Epithelial cell of proximal tubule (primary cell): Measurements from ENCODE around the gene NAA60. TPM values are rescaled to one million over a fixed set of nuclear protein-coding genes. Genes with fewer than 3 reads are reported as not detected.
"Not testable (repeated sequence)": the region's sequence is repeated elsewhere in the genome, so short reads cannot be mapped to it uniquely, and the experiment has no call there.

Experiments used
- DNase-seq: peaks from one replicate; pipeline ENCODE4 v3.0.0-alpha.2; 2011; ENCODE audit warnings: low read depth
- H3K4me3 ChIP-seq: 2 replicates; pipeline ENCODE4 v1.5.1; 2011; ENCODE audit warnings: low read depth, mild to moderate bottlenecking, low read length
- total RNA-seq: library from RNA; depleted of rRNA; stranded (reverse); fragments of >200 nt; gene quantifications from 2 replicates; pipeline ENCODE4 v1.2.3, GENCODE V29; 2015
- TF ChIP-seq, protein P1 (sequence below): conservative IDR thresholded peaks from 2 replicates; pipeline ENCODE4 v1.5.1; 2012; ENCODE audit warnings: low read depth, mild to moderate bottlenecking, low read length

NAA60 gene
- total RNA-seq, 1 donor from 2014 or later, result 19.4 TPM

DNA sequence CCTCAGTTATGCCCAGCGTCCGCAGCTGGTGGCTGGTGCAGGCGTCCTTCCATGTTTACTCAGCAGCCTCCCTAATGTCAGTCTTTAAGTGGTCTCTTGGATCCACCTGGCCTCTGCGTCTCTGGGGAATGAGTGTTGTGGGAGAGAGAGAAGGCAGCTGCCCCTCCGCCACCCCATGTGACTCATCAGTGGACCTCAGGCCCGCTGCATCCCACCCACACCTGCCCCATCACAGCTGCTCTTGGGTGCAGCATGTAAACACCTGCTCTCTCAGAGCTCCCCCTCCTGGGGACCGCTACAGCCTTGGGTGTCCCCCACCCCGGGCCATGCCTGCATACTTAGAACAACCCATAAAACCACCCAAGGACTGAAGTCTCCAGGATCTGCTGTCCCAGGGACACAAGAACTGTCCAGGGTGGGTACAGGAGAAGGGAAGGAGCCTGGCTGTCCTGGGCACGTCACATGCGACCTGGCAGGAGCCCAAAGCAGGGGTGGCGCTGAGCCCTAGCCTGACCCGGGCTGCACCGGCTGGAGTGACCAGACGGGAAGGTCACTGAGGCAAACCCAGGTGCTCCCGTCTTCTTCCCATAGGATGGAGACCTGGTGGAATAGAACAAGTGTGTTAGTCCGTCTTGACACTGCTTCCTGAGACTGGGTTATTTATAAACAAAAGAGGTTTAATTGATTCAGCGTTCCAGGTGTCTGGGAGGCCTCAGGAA lies 47.6 kb downstream of the NAA60 start:
- TF ChIP-seq, protein P1, sequence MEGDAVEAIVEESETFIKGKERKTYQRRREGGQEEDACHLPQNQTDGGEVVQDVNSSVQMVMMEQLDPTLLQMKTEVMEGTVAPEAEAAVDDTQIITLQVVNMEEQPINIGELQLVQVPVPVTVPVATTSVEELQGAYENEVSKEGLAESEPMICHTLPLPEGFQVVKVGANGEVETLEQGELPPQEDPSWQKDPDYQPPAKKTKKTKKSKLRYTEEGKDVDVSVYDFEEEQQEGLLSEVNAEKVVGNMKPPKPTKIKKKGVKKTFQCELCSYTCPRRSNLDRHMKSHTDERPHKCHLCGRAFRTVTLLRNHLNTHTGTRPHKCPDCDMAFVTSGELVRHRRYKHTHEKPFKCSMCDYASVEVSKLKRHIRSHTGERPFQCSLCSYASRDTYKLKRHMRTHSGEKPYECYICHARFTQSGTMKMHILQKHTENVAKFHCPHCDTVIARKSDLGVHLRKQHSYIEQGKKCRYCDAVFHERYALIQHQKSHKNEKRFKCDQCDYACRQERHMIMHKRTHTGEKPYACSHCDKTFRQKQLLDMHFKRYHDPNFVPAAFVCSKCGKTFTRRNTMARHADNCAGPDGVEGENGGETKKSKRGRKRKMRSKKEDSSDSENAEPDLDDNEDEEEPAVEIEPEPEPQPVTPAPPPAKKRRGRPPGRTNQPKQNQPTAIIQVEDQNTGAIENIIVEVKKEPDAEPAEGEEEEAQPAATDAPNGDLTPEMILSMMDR, result peak; percentile 19
- H3K4me3 ChIP-seq, result no peak overlapping the region

DNA sequence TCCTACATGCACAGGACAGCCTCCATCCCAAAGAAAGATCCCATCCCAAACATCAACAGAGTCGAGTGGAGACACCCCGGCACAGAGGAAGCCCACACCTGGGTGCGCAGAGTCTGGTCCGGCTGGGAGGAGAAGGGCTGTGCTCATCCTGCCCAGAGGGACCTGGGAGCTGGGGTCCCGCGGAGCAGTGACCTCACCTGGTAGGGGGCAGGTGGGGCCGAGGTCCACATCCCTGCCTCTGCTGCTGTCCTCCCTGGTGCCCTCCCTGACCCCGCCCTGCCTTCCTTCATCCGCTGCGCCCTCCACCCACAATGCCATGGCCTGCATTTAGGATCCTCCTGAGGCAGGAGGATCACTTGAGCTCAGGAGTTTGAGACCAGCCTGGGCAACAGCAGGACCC lies 48.9 kb downstream of the NAA60 start:
- TF ChIP-seq, protein P1, result no peak
- H3K4me3 ChIP-seq, result no peak overlapping the region
- no peak for DNase-seq

More for the DNA sequence above, 47.6 kb downstream of the NAA60 start:
- DNase-seq, result no peak

DNA sequence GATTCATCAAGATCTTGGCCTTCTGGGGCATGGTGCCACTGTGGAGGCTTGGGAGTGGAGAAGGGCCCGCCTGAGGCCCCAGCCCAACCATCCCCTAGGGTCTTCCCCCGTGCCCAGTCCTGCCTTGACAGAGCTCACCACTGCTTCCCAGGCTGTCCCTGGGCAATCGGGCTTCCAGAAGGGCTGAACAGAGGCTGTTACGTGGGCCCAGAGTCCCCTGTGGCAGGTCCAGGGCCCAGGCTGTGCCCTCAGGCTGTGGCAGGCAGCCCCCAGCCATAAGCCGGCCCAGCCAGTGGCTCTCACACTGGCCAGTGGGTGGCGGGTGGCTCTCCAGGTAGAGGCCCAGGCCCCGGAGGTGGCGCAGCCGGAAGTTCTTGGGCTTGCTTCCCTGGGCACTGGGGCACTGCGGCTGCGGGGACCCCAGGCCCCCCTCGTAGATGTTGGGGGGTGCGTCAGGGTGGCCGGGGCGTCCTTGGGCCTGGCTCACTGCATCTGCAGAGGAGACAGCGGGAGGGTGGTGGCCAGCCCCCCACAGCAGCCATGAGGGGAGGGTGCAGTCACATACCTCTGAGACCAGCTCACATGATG lies 51.0 kb downstream of the NAA60 start:
- no peak for DNase-seq
- H3K4me3 ChIP-seq, result no peak overlapping the region
- TF ChIP-seq, protein P1, result no peak

DNA sequence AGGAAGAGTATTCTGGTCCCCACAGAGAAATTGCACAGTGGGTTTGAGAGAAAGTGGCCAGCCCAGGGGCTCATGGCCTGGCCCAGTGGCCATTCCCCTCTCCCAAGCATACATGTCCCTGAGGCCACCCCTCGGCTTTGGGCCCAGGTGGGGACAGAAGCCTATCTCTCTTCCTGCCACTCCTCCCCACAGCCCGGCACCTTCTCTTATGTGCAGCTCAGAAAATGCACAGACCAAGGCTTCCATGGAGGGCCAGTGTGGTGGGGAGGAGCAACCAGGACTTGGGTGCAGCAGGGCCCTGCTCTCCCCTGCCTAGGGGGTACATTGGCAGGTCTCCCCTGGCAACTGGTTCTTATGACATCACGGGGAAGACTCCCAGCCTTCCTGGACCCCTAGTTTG lies 51.7 kb downstream of the NAA60 start, which contains the start of gene C16orf90:
C16orf90 (minus strand) TSS at position 314 of the 400 bp plus-strand sequence; CDS start at position 246, 68 bp downstream.
- H3K4me3 ChIP-seq, result no peak within 1 kb of the TSS
- TF ChIP-seq, protein P1, result no peak
- no peak for DNase-seq

DNA sequence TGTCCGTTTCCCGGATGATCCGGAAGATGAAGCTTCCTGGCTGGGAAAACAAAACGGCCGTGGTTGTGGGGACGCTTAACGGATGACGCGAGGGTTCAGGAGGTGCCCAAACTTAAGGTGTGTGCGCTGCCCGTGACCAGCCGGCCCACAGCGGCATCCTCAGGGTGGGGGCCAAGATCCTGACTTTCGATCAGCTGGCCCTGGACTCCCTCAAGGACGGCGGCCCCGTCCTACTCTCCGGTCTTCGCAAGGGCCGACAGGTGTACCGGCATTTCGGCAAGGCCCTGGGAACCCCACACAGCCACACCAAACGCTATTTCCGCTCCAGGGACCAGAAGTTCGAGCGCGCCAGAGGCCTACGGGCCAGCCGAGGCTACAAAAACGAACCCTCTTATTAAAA lies 52.9 kb downstream of the NAA60 start:
- TF ChIP-seq, protein P1, result no peak
- no peak for DNase-seq
- H3K4me3 ChIP-seq, result no peak overlapping the region

DNA sequence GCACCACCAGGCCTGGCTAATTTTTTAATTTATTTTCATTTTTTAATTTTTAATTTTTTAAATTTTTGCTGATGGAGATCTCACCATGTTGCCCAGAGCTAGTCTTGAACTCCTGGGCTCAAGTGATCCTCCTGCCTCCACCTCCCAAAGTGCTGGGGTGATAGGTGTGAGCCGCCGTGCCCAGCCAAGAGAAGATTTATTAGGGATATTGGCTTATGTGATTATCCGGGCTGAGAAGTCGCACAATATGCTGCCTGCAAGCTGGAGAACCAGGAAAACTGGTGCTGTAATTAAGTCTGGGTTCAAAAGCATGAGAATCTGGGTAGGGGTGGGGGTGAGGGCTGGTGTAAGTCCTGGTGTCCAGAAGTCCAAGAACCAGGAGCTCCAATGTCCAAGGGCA lies 54.3 kb downstream of the NAA60 start:
- no peak overlapping the region for H3K4me3 ChIP-seq
- TF ChIP-seq, protein P1, result no peak
- no peak for DNase-seq

DNA sequence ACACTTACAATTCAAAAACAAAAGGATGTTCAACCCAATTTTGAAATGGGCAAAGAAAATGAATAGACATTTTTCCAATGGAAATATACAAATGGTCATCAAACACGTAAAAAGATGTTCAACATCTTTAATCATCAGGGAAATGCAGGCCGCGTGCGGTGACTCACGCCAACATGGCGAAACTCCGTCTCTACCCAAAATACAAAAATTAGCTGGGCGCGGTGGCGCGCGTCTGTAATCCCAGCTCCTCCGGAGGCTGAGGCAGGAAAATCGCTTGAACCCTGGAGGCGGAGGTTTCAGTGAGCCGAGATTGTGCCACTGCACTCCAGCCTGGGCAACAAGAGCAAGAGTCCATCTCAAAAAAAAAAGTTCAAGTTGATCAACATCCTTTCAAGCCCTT lies 55.5 kb downstream of the NAA60 start:
- TF ChIP-seq, protein P1, result no peak
- no peak for DNase-seq
- no peak overlapping the region for H3K4me3 ChIP-seq

DNA sequence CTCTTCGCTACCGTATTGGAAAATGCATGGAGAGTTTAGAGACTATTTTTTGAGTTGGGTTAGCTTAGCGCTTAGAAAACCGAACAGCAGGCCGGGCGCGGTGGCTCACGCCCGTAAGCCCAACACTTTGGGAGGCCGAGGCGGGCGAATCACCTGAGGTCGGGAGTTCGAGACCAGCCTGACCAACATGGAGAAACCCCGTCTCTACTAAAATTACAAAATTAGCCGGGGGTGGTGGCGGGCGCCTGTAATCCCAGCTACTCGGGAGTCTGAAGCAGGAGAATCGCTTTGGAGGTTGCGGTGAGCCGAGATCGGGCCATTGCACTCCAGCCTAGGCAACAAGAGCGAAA lies 57.9 kb downstream of the NAA60 start:
- H3K4me3 ChIP-seq, result peak overlapping the region; percentile 93
- not testable (repeated sequence) for DNase-seq
